Activated T-helper 1 cell treated with anti-CD3 and anti-CD28 coated beads, Interleukin-2, amount 50 U/mL, for 16 hours (primary cell): ENCODE results near the gene MCF2L2.

Source experiments
- DNase-seq, 2 donors: peaks; one replicate each; pipeline ENCODE4 v3.0.0-alpha.2; 2020; ENCODE audit warnings: low read depth in 1 of 2, low spot score in 1 of 2

Gene MCF2L2

DNA sequence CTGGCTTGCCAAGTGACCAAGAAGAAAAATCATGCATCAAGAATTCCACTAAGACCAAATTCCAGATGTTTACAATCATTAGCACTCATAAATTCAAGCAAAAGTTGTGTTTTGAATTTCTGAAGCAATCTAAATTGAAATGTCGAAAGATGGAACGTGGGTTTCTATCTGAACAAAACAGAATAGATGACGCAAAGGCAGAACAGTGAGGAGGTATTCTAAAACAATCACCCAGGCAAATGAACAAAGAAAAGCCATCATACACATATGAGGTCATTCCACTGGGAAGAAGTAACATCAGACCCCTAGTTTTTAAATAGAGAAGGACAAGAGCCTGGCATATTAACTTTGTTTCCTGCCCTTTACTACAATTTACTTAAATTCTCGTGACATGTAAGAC is 58.0 kb downstream of the MCF2L2 start:
- no peak for DNase-seq

DNA sequence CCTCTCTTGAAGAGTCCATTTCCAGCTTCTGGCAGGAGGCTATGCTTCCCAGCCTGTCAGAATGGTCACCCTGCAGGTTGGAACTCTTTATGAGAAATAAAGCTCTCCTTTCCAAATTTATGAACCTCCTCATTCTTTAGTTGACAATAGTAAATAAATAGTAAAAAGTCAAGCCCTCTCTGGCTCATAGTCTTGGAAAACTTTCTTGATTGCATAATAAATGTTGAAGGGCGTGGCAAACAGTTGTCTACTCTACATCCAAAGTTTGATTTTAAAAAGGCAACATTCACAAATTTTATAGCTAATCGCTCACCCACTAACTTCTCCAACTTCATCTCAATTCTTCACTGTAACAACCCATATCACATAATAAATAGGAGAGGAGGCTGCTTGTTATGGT is 58.8 kb downstream of the MCF2L2 start:
- no peak for DNase-seq

DNA sequence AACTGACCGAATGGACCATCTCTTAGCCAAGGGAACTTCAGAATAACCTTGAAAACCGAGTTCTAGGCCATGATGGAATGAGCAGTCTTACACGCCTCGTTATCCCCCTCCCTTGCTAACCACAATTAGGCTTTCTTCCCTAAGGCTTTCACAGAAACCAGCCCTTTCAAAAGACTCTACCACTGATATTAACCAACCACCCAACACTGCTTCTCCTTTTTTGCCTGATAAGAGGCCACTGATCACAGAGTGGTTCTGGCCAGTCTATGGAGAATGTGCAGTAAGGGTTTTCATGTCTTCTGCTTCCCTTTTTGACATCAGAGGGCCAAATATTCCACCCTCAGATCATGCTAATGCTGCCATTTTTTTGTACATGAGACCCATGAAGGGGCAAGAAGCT is 59.3 kb downstream of the MCF2L2 start:
- no peak for DNase-seq

DNA sequence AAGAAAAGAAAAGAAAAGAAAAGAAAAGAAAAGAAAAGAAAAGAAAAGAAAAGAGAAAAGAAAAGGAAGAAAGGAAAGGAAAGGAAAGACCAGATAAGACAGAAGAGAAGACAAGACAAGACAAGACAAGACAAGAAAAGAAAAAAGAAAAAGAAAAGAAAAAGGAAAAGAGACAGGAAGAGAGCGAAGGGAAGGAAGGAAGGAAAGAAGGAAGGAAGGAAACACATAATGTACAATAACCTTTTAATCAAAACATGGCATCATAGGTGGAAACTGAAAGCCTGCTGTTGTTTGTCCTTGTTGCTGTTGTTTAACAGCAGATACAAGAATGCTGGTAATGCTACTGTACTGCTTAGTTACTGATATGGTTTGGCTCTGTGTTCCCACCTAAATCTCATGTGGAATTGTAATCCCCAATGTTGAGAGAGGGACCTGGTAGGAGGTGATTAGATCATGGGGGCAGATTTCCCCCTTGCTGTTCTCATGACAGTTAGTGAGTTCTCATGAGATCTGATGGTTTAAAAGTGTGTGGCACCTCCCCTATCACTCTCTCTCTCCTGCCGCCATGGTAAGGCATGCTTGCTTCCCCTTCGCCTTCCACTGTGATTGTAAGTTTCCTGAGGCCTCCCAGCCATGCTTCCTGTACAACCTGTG is 67.3 kb downstream of the MCF2L2 start:
- no peak for DNase-seq

DNA sequence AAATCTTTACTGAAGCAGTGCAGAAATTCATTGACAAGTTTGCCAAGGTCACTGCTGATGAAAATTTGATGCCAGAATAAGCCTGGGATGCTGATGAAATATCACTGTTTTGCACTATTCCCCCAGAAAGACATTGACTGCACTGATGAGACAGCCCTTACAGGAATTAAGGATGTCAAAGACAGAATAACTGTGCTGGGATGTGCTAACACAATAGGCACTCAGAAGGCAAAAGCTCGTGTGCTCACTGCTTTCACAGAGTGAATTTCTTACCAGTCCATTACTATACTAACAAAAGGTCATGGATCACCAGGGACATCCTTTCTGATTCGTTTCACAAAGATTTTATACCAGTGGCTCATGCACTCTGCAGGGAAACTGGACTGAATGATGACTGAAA is 69.4 kb downstream of the MCF2L2 start:
- DNase-seq, result no peak

DNA sequence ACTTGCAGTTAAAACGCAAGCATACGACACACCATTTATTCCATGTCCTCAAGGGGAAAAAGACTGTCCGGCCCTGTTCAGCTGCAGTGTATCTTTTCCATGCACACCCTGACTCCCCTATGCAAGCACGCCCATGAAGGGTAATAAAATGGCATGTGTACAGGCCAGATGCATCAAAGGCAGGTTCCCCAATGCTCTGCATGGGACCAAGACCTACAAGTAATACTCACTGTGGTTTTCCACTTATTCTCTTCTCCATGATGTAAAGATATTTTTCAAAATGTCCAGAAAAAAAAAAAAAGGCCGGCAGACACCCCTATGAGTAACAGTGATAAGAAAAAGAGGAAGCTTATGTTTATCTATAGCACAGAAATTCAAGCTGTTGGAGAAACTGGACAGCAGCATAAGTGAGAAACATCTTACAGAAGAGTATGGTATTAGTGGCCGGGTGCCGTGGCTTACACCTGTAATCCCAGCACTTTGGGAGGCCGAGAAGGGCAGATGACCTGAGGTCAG is 70.8 kb downstream of the MCF2L2 start:
- DNase-seq, result no peak

DNA sequence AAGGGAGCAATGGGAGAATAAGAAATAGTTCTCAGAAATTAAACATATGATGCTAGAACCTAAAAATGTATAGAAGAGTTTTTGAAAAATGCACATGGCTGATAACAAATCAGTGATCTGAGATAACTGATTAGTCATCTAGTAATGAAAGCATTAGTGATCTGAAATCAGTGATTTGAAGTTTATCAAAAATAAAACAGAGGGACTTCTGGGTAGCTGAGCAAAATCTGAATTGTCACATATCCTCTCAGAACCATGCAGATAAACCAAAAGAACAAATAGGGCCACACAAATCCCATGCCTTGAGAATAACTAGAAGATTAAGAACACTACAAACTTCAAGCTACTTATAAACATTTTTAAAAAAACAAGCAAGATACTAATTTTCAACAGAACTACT is 71.5 kb downstream of the MCF2L2 start:
- DNase-seq, result no peak

DNA sequence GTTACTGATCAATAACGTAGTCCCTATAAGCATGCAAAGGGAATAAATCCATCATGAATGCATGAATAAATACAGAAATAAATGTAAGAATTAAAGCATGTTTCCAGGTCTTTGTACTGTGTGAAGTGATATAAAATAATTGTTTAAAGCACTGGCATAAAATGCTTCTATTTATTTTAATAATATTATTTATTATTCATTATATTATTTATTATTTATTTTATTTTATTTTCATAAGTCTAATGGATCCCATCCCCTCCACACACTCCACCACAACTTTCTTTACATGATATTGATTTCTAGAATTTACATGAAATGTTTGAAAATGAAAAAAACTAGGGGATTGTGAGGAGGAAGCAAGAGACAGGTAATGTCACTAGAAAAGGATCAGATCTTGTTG is 73.5 kb downstream of the MCF2L2 start:
- no peak for DNase-seq

DNA sequence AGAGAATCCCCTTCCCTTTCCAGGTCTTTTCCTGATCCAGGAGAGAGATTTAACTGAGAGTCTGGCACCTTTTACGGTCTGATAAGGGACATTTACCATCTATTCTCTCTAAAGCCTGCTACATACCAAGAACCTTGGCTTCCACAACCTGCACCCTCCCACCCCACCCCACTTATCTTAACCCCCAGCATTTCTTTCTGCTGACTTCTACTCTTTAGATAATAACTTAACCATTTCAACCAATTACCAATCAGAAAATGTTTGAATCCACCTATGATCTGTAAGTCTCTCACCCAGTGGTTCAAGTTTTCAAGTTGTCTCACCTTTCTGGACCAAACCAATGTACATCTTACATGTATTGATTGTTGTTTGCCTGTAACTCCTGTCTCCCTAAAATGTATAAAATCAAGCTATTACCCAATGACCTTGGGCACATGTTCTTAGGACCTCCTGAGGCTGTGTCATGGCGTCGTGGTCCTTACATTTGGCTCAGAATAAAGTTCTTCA is 74.0 kb downstream of the MCF2L2 start:
- DNase-seq, result no peak

DNA sequence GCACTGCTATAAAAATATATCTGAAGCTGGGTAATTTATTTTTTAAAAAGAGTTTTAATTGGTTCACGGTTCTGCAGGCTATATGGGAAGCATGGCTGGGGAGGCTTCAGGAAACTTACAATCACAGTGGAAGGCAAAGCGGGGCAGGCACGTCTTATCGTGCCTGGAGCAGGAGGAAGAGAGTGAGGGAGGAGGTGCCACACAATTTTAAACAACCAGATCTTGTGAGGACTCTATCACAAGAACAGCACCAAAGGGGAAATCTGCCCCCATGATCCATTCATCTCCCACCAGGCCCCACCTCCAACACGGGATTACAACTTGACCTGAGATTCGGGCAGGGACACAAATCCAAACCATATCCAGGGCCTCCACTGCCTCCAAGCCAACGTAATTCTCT is 75.0 kb downstream of the MCF2L2 start:
- DNase-seq, result no peak

DNA sequence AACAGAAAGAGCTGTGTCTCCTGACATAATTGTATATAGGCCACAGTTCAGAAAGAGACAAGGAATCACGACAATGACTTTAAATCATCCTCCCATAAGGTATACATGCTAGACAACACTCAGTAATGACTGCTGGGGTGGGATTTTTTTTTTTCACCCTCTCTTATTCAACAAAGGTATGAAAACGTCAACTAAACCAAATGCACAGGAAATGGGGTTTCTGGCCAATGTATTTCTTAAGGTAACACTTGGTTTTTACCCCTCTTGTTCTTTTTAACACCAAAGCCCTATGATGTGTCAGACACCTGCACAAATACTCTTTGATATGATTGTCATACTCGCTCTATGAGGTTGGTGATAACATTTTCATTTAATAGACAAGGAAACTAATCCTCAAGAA is 78.3 kb downstream of the MCF2L2 start:
- DNase-seq, result no peak

DNA sequence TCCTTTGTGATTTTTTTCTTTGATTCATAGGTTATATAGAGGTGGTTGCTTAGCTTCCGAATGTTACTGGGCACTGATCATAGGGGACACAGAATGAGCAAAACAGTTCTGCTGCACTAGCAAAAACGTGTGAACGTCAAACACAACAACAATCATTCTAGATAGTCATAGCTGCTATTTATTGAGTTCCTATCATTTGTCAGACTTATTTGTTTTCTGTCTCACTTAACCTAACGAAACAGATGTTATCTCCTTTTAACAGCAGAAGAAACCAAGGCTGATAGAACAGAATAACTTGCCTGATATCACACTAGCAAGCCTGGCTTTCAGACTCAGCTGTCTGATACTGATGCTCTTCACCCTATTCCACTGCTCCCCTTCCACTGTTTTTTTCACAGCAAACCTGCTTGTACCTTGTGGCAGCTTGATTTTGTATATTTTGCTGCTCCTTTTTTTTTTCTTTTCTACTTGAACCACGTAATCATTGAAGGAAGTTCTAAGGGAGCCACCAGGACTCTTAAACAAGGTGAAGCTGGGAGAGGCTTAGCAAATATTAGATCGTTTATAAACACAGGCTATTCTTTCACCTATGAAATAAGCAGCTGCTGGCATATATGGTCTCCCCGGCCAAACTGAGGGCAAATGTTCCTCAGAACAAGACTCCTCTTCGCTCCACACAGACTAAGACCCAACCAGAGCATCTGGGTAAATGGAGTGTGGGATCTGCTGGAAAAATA is 78.8 kb downstream of the MCF2L2 start:
- DNase-seq, result no peak

DNA sequence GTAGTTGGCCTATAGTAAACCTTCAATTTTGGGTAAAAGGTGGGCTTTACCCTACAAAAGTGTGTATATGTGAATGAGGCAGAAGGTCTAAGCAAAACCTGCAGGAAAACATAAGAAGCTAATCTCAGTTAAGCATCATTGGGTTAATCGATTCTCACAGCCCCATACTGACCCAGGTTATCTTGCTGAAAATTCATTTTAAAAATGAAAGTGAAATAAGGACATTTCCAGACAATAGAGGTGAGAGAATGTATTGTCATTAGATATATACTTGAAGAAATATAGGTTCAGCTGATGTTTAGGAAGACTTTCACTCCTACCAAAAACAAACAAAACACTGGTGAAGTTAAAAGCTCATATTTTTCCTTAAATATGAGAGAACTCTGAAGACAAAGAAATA is 85.6 kb downstream of the MCF2L2 start:
- no peak for DNase-seq

DNA sequence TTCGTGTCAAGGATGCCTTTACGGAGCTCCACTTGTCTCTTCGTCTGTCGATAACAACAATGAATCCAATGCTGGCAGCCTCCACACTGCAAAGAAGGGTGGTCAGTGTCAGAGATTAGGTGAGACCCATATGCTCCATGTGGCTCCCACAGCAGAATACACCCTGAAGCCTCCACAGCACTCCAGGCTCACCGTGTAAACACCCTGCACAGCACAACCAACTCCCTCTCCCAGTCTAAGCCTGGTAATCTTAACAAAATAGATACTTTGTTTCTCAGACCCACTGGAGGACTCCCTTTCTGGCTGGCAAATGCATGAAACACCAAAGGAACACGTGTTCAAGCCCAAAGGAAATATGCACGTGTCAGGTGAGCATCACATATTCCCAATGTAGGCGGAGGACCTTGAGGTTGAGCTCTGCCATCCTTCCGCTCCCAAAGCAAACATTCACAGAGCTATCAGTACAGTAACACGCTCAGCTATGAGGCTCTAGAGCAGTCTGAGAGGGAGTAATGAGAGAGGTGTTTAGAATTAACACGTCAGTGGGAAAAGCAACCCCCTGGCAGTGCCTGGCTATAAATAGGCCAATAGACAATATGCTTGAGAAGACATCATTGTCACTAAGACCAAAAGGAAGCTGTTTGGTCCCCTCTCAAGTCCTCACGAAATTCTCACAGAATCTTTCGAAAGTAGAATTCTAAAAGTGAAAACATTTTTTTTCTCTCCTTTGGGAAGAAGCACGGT is 86.7 kb downstream of the MCF2L2 start:
- no peak for DNase-seq

DNA sequence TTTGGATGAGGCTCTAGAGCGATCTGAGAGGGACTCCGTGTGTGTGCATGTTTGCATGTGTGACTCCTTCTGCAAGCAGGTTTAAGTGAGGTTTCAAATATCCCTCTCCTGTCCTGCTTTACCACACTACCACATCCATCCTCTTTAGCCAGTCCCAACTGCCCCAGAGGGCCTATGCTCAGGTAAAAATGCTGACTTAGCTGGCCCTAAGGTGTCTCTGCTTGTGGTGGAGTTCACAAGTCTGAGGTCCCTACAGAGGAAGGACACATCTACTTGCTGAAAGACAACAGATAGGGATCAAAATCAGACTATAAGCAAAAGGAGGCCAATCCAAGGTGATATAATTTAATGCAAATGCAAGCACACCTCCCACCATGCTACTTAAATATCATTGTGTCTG is 88.2 kb downstream of the MCF2L2 start:
- no peak for DNase-seq

DNA sequence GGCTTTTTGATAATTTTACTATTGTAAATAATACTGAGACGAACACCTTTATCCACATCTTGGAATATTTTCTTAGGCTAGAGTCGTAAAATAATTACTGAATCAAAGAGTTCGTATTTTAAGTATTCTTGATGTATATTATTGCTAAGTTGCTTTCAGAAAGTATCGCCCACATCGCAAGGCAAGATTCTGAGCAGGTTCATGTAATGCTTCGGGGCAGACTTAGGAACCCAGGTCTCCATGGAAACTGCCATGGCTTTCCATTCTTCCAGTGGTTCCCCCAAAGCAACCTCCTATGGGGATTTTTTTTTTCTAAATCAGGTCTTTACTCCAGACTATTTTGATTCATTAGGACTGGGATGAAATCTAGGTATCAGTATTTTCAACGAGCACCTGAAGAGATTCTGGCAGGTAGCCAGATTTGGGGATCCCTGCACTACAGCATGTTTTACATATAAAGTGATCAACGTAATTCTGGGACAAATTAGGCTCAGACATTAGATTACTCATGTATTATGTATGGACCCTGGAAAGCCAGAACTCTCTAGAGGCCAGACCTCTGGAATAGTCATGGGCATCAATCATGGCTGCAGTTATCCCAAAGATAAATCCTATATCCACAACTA is 88.8 kb downstream of the MCF2L2 start:
- no peak for DNase-seq

DNA sequence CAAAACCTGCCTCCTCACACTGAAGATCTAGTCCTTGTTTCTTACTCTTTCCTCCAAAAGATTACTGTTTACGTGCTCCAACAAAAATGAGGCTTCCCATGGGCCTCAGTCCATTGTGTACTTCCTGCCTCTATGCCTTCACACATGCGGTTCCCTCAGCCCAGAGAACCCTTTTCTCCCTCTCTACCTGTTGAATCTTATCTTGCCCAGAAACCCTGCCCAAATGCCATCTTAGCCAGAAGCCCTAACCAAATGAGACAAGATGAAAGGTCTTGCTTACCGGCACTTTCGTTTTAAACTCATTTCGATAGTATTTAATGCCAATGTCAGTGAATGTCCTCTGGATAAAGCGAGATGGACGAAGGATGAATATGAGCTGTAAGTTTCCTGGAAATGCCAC is 89.9 kb downstream of the MCF2L2 start:
- DNase-seq, result no peak

DNA sequence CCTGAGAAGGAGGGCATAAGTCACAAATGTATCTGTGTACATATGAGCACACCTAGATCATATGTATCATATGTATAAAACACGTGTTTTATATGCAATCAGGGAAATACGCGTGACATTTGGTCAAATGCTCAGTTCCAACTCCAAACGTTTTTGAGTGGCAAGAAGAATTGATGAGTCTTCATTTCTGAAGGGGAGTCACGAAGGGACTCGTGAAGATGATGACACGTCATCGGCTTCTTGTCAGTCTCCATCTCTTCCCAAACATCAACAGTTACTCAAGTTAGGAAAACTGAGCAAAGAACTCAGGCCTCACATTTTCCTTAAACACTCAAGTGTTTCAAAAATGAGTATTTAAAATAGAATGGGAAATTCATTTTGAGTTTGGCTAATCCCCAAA is 95.9 kb downstream of the MCF2L2 start:
- DNase-seq, result no peak

DNA sequence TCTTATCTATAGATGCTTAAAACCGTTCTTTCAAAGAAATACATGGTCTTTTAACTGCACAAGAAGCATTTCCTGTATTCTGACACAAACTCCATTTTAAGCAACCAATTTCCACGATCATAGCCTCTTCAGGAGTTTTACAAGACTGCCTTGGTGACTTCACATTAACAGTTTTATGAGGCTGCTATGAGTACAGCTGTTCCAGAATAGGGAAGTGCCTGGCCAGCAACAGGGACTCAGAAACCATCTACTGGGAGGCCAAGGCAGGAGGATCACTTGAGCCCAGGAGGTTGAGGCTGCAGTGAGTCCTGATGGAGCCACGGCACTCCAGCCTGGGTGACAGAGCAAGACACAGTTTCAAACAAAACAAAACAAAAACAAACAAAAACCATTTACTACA is 96.9 kb downstream of the MCF2L2 start:
- DNase-seq, result no peak

DNA sequence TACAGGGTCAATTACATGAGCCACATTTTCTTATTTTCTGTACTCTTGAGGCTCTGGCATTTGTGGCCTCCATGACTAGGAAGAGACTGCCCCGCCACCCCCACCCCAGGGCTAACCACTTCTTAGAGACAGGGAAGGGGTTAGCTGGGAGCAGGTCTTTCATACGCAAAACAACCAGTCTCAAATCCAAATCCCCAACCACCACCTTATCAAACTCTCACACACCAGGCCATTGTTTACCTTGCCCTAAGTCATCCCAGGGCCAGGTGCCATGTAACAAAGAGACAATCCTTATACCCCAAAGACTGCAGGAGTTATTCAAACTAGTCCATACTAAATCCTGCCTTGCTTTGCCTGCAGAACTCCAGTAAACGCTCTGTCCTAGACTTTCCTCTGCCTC is 97.5 kb downstream of the MCF2L2 start:
- no peak for DNase-seq

DNA sequence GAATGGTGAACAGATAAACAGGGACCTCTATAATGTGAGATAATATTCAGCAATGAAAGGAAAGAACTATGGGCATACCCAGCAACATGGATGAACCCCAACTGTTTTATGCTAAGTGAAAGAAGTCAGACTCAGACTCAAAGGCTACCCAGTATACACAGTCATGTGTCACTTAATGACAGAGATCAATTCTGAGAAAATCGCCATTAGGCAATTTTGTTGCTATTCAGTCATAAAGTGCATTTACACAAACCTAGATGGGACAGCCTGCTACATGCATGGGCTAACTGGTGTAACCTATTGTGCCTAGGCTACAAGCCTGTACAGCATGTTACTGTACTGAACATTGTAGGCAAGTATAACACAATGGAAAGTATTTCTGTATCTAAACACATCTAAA is 98.9 kb downstream of the MCF2L2 start:
- no peak for DNase-seq

DNA sequence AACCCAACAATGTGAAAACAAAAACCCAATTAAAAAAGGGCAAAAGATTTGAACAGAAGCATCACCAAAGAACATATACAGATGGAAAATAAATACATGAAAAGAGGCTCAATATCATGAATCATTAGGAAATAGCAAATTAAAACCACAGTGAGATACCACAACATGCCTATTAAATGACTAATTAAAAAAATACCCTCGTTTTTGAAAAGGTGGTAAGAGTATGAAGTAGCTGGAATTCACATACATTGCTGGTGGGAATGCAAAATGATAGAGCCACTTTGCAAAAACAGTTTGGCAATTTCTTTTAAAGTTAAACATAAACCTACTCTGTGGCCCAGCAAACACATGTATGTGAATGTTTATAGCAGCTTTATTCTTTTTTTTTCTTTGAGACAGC is 99.6 kb downstream of the MCF2L2 start:
- DNase-seq, result no peak
